Medulla oblongata (tissue), 1 donor: ENCODE data around the gene ZSCAN21.
"Not testable (repeated sequence)": the region's sequence is repeated elsewhere in the genome, so short reads cannot be mapped to it uniquely, and the experiment has no call there.

ENCODE experiments used
- DNase-seq: peaks from one replicate; pipeline ENCODE4 v3.0.0-alpha.2; 2015; ENCODE audit errors: extremely low spot score

ZSCAN21 gene

DNA sequence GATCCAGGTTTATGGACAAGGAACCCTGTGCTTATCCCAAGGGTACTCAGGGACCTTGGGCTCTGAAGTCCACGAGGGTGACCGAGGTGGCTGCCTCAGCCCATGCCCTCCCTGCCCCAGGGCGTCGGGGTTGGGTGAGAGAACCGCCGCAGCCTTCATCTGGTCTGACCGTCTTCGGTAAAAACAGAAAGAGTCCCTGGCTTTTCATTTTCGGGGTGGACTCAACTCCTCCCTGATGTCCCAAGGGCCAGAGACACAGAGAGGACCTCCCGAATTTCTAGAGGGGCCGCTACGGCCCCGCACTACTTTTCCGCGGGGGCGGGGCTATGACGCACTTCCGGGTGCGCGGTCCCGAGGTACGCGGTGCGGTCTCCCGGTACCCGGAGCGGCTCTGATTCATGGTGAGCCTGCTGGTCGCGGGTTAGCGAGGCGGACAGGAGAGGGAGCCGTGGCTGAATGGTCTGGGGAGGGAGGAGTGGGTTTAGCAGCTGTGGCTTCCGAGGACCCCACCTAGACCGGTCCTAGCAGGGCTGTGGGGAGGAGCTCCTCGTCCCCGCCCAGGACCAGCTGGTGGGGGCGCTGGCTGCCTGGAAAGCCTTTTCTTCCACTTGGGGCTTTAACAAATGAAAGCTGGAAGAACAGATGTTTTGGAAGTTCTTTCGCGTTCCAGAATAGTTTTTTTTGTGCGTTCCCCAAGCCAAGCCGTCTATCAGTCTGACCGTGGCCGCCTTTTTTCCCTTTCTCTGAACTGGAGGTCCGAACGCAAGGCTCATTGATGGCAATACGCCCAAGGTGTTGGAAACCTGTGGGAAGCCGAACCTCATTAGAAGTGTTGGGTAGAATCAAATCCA is at the start of gene ZSCAN21:
ZSCAN21 (plus strand) TSS at position 334 of the 851 bp plus-strand sequence. CDS start 7,233 bp downstream, outside the sequence.
- DNase-seq = peak; percentile 83

DNA sequence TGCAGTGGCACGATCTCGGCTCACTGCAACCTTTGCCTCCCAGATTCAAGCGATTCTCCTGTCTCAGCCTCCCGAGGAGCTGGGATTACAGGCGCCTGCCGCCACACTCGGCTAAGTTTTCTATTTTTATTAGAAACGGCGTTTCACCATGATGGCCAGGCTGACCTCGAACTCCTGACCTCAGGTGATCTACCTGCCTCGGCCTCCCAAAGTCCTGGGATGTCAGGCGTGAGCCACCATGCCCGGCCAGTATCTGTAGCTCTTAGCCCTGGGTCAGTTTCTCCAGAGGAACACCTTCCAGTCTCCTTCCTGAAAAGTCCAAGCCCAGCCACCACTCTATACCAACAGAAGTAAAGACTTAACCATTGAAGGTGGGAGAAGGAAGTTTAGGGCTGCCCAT is 49.3 kb upstream of the ZSCAN21 start:
- DNase-seq = no peak

GRCh38 chr7:100003711-100004661 is 45.6 kb upstream of the ZSCAN21 start:
- DNase-seq = peak; percentile 77

- DNase-seq = no peak
These were observed 41.7 kb upstream of the ZSCAN21 start for GRCh38 chr7:100007887-100008286.

GRCh38 chr7:100008525-100008924 is 41.0 kb upstream of the ZSCAN21 start:
- no peak for DNase-seq

- DNase-seq = not testable (repeated sequence)
These were observed 39.6 kb upstream of the ZSCAN21 start for GRCh38 chr7:100009952-100010351.

DNA sequence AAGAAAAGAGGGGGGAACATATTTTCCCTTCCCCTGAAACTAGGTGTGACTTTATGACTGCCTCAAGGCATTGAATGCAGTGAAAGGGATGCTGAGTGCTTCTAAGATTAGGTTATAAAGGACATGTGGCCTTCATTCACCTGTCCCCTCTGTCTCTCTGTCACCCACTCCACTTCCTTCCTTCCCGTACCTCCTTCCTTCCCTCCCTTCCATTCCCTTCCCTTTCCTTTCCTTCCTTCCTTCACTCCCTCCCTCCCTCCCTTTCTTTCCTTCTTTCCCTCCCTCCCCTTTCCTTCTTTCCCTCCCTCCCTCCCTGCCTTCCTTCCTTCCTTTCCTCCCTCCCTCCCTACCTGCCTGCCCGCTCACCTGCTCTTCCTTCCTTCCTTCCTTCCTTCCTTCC is 38.7 kb upstream of the ZSCAN21 start:
- DNase-seq = no peak

GRCh38 chr7:100011516-100011915 is 38.1 kb upstream of the ZSCAN21 start:
- no peak for DNase-seq

DNA sequence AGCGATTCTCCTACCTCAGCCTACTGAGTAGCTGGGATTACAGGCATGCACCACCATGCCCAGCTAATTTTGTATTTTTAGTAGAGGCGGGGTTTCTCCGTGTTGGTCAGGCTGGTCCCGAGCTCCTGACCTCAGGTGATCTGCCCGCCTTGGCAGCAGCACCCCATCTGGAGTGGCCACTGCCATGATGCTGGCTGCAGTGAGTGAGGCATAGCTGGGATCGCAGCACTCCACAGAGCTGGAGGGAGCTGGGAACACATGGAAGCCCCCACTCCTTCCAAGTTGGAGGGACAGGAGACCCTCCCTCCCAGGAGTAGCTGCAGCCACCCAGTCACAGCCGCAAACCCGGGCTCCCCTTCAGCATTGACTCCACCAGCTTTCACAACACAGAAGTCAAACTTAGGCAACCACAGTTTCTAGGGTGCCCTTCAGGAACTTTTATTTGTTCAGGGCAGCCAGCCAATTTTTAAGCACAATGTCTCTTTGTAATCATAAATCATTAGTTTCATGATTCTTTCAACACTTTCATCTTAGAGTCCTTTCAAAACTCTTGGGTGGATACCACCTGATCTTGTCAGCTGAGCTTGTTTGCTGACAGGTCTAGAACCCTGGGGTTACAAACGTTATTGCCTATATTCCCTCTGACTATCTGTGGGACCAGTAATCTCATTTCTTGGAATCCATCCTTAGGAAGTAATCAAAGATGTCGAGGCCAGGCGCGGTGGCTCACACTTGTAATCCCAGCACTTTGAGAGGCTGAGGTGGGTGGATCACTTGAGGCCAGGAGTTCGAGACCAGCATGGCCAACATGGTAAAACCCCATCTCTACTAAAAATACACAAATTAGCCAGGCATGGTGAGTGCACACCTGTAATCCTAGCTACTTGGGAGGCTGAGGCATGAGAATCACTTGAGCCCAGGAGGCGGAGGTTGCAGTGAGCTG is 36.9 kb upstream of the ZSCAN21 start:
- DNase-seq = not testable (repeated sequence)

DNA sequence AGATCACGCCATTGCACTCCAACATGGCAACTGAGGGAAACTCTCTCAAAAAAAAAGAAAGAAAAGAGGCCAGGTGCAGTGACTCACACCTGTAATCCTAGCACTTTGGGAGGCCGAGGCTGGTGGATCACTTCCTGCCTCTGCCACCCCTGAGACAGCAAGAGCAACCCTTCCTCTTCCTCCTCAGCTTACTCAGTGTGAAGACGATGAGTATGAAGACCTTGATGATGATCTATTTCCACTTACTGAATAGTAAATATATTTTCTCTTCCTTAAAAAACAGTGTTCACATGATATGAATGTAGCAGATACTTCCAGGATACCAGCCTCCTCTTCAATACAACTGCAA is 36.3 kb upstream of the ZSCAN21 start:
- DNase-seq = no peak

- DNase-seq = peak; percentile 96
These were observed 34.1 kb upstream of the ZSCAN21 start, which contains the start of gene ZKSCAN1 for GRCh38 chr7:100015232-100016214. TSS of gene ZKSCAN1 (plus strand) at chr7:100015596. CDS start at chr7:100023507, 7,911 bp downstream.

DNA sequence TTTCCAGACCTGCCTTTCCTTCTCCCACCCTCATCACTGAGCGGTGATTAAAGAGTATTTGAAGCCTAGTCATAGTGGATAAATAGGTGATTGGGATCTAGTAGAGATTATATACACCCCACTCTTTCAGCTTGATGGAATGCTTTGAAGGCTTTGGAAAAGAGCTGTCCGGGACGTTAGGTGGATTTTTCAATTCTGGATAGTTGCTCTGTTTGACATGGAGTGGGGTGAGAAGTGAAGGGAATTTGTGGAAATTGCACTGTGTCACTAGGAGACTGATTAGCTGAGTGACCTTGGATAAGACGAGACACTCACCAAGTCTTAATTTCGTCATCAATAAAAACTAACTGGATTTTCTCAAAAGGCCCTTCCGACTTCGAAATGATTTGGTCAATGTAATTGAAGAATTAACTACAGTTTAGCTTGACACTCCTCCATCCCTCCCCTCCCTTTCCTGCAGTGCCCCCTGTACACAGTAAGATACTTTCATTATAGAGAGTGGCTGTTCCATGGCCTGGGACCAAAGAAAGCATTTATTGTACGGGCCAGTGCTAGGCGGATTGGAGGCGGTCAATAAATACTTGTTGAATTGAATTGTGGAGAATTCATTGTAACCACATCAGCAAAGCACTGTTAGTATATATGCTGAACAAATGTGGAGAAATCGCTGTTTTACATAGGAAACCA is 33.2 kb upstream of the ZSCAN21 start:
- peak; percentile 94 for DNase-seq

DNA sequence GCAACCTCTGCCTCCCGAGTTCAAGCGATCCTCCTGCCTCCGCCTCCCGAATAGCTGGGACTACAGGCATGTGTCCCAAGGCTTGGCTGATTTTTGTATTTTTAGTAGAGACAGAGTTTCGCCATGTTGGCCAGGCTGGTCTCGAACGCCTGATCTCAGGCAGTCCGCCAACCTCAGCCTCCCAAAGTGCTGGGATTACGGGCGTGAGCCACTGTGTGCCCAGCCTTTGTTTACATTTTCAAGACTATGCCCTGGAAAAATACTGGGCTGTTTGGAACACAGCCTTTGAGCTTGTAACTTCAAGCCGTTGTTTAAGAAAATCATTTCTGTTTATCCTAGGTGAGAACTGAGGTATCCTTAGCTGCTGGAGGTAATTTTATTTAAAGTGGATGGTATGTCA is 32.3 kb upstream of the ZSCAN21 start:
- no peak for DNase-seq

DNA sequence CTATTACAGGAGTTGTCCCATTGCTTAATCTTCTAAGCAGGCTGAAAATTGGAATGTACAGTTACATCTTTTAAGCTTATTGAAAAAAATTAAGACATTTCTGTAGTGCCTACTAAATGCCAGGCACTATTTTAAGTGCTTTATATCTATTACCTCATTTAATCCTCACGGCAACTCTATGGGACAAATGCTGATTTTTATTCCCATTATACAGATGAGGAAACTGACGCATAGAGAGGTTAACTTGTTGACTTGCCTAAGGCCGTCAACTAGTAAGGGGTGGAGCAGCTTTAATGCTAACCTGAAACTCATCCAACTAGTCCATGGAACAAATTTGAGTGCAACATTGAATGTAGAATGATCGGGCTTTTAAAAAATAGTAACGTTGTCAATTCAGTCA is 31.7 kb upstream of the ZSCAN21 start:
- no peak for DNase-seq

- DNase-seq = no peak
These were observed 29.7 kb upstream of the ZSCAN21 start for GRCh38 chr7:100019908-100020307.

GRCh38 chr7:100021297-100021696 is 28.3 kb upstream of the ZSCAN21 start:
- no peak for DNase-seq

- no peak for DNase-seq
These were observed 27.0 kb upstream of the ZSCAN21 start for GRCh38 chr7:100022621-100023020.

DNA sequence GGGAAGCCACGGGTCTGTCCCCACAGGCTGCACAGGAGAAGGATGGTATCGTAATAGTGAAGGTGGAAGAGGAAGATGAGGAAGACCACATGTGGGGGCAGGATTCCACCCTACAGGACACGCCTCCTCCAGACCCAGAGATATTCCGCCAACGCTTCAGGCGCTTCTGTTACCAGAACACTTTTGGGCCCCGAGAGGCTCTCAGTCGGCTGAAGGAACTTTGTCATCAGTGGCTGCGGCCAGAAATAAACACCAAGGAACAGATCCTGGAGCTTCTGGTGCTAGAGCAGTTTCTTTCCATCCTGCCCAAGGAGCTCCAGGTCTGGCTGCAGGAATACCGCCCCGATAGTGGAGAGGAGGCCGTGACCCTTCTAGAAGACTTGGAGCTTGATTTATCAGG is 26.0 kb upstream of the ZSCAN21 start:
- DNase-seq = no peak

- DNase-seq = no peak
These were observed 25.5 kb upstream of the ZSCAN21 start for GRCh38 chr7:100024020-100024619.
